T-helper 1 cell treated with Interleukin-12 subunit alpha and Interleukin-12 subunit beta and Interleukin-4 antibody, amounts not matched to agents 30 ng/mL and 1 ng/mL, for 36 hours (primary cell): ENCODE data around the gene GRM1. TPM values are rescaled to one million over a fixed set of nuclear protein-coding genes. Genes with fewer than 3 reads are reported as not detected.

ENCODE experiments used
- intact Hi-C: fragments of 100-400 bp; cut with micrococcal nuclease; formaldehyde crosslinking; loops from one replicate; pipeline ENCODE4 v1.15.1; 2024
- total RNA-seq: library from RNA; stranded (reverse); gene quantifications from 2 replicates; pipeline ENCODE4 v1.2.3, GENCODE V29; 2022

GRM1 gene
- total RNA-seq: not detected in 2 replicates

- intact Hi-C loops: loop anchor here (1.0 kb wide), 1 partner anchor 65 kb away; the partner anchor contains the start of gene SHPRH
Measured at GRCh38 chr6:146028851-146029572, at the start of gene GRM1. TSS of gene GRM1 (plus strand) at chr6:146029062. CDS start at chr6:146029518, 456 bp downstream.

- intact Hi-C loops: no loop called here
Measured at GRCh38 chr6:146009338-146009737, 19.5 kb upstream of the GRM1 start.

- intact Hi-C loops: no loop called here
Measured at GRCh38 chr6:146014233-146014632, 14.6 kb upstream of the GRM1 start.

- intact Hi-C loops: no loop called here
Measured at GRCh38 chr6:146017672-146018071, 11.2 kb upstream of the GRM1 start.

- intact Hi-C loops: no loop called here
Measured at GRCh38 chr6:146026873-146027272, 2.0 kb upstream of the GRM1 start.

- intact Hi-C loops: loop anchor here (1.0 kb wide), 1 partner anchor 63 kb away; the partner anchor contains the start of gene SHPRH
Measured at GRCh38 chr6:146027586-146028251, 1.1 kb upstream of the GRM1 start.

- intact Hi-C loops: loop anchor here (1.0 kb wide), 1 partner anchor 64 kb away; the partner anchor contains the start of gene SHPRH
Measured at GRCh38 chr6:146028252-146028795, 538 bp upstream of the GRM1 start.

- intact Hi-C loops: no loop called here
Measured at GRCh38 chr6:146029573-146030184, 817 bp downstream of the GRM1 start.

GRCh38 chr6:146032387-146032786, 3.5 kb downstream of the GRM1 start:
- intact Hi-C loops: no loop called here

- intact Hi-C loops: no loop called here
Measured at GRCh38 chr6:146040360-146040759, 11.5 kb downstream of the GRM1 start.

- intact Hi-C loops: no loop called here
Measured at GRCh38 chr6:146041282-146041681, 12.4 kb downstream of the GRM1 start.

GRCh38 chr6:146047371-146047770, 18.5 kb downstream of the GRM1 start:
- intact Hi-C loops: no loop called here

- intact Hi-C loops: no loop called here
Measured at GRCh38 chr6:146050168-146050567, 21.3 kb downstream of the GRM1 start.

- intact Hi-C loops: no loop called here
Measured at GRCh38 chr6:146056506-146056905, 27.6 kb downstream of the GRM1 start.

GRCh38 chr6:146065690-146066089, 36.8 kb downstream of the GRM1 start:
- intact Hi-C loops: no loop called here

- intact Hi-C loops: no loop called here
Measured at GRCh38 chr6:146066506-146066905, 37.6 kb downstream of the GRM1 start.

- intact Hi-C loops: no loop called here
Measured at GRCh38 chr6:146071781-146072180, 42.9 kb downstream of the GRM1 start.

- intact Hi-C loops: no loop called here
Measured at GRCh38 chr6:146077992-146078391, 49.1 kb downstream of the GRM1 start.

GRCh38 chr6:146087386-146087785, 58.5 kb downstream of the GRM1 start:
- intact Hi-C loops: no loop called here

- intact Hi-C loops: no loop called here
Measured at GRCh38 chr6:146090474-146090873, 61.6 kb downstream of the GRM1 start.

GRCh38 chr6:146092961-146093686, 64.3 kb downstream of the GRM1 start:
- intact Hi-C loops: no loop called here
